NCI-H2171 (cell line): ENCODE data around the gene RHO.
A peak's percentile ranks its signal among the peaks of the same experiment; 100 is the strongest.

ENCODE experiments used
- DNase-seq: peaks from one replicate; lab custom pipeline; 2025; lab: John Stamatoyannopoulos, UW

Gene RHO

DNA sequence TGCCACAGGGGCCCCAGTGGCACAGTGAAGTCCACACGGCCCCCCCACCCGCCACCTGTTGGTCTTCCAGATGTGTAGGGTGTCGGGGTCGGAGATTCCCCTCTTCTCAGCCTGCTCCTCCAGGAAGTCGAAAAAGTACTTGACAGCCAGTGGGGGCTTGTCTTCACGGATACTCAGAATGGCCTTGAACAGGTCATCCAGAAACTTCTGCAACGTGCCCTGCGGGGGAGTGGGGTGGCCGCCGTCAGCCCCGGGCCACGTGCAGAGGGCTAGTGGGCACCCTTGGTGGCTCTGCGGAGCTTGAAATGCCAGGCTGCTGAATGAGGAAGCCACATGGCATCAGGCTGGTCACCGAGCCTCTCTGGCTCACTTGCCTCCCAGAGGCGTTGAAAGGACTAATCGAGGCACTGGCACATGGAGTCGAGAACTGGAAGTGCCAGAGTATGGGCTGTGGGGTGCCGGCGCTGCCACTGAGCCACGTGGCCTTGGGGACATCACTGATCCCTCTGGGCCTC lies 31.2 kb downstream of the RHO start:
- no peak for DNase-seq

GRCh38 chr3:129560269-129560787 lies 31.9 kb downstream of the RHO start:
- DNase-seq, result peak; percentile 18

- DNase-seq, result no peak
Measured at GRCh38 chr3:129560911-129561594, 32.6 kb downstream of the RHO start.

DNA sequence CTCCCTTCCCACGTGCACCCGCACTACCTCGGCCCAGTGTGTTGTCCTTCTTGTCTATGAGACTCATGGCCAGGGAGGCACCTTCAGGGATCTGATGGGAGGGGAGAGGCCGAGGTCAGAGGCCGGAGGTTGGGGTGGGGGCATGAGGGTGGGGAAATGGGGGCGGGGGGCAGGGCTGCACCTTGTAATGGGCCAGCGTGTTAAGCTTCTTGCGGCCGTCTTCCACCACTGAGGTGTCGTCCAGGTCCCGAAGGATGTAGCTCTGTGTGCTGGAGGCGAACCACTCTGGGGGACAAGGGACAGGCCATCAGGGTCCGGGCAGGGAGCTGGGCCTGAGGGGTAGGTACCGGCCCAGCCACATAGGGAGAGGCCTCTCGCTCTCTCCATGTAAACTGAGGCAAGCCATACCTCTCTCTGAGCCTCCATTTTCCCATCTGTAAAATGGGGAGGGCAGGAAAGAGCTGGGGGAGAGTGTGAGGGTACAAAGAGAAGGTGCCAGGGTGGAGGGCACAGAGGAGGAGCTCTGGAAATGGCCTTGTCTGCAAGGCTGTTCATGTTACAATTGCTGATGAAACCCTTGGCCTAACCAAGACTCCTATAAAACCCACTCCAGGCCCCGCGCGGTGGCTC lies 33.3 kb downstream of the RHO start:
- no peak for DNase-seq

GRCh38 chr3:129562803-129563202 lies 34.4 kb downstream of the RHO start:
- no peak for DNase-seq

DNA sequence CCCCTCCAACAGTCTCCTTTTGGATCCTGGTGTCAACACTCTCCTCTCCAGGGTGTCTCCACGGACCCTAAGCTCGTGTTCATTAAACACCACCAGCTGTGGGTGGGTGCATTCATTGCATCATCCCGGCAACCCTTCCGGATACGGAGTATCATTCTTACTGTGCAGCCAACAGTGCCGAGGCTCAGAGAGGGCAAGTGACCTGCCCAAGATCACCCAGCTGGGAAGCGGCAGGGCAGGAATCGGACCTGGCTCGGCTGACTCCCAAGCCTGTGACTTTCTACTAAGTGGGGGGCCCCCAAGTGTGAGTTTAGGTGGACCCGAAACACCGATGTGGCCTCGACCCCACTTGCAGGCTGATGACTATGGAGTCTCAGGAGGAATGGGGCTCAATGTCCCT lies 34.9 kb downstream of the RHO start:
- DNase-seq, result no peak

- no peak for DNase-seq
Measured at GRCh38 chr3:129563850-129564535, 35.6 kb downstream of the RHO start.

DNA sequence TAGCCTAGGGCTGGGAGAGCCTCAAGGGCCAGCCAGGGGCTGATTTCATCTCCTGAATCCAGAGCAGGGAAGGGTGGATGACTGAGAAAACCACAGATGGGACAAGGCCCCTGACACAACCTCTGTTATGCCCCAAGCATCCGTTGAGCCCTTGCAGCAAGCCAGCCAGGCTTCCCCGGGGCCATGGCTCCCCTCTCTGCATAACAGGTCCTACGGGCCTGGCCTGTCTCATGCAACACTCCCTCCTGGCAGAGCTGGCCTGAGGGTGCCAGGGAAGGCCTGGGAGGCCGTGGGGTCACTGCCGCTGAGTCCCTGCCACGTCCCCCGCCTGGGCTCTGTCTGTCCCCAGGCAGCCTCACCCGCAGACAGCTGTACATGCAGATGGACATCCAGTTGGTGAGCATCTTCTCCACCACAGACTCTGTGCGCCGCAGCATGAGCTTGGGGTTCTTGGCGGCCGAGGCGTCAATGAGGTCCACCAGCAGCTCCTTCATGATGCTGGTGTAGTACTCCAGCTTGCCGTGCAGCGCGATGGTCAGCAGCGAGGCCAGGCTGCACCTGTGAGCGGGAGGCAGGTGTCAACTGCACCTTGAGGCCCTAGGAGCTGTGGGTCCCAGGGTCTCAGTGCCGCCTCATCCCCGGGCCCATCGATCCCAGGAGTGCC lies 36.7 kb downstream of the RHO start:
- no peak for DNase-seq

DNA sequence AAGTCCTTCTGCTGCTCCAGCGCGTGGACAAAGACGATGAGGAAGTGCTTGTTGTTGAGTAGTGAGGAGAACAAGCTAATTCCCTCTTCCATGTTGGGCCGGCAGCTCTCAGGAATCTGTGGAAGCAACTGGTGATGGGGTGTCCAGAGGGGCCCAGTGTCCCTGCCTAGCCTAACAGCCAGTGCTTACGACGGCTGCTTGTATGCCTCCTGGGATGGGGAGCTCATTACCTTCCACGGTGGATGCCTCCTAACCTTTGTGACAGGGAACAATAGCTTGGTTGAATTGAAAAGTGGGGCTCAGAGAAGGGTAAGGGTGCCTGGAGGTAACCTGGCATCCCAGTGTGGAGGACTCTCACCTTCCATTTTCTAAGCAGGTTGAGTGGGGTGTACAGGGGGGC lies 37.5 kb downstream of the RHO start:
- DNase-seq, result no peak

GRCh38 chr3:129567176-129567705 lies 38.8 kb downstream of the RHO start:
- DNase-seq, result no peak

DNA sequence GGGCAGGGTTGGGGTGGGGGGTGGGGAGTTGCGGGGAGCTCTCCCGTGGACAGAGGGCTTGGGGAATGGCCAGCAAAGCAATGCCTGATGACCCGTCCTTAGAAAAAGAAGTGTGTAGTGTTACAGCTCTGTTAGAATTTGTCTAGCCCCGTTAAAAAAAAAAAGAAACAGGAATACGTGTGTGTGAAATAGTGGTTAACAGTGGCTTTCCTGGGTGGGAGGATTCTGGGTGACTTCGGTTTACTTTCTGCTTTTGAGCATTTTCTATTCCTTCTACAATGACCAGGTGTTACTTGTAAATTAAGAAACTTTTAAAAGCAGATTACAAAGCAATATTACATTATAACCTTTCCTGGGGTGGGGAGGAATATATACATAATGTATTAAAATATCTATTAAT lies 39.5 kb downstream of the RHO start:
- DNase-seq, result no peak

DNA sequence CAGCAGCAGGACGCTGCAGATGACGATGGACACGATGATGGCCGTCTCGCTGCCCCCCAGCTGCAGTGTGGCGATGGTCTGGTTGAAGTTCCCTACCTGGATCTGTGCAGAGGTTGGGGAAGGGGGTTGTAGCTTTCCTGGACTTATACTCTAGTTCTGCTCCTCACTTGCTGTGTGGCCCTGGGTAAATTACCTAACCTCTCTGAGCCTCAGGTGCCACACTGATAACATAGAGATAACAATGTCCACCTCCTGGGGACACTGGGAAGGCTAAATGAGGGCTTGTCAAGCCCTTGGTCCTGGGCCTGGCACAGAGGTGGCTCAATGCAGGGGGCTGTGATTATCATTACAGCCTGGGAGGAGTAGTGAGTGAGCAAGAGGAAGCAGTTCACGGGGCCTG lies 41.4 kb downstream of the RHO start:
- DNase-seq, result no peak

DNA sequence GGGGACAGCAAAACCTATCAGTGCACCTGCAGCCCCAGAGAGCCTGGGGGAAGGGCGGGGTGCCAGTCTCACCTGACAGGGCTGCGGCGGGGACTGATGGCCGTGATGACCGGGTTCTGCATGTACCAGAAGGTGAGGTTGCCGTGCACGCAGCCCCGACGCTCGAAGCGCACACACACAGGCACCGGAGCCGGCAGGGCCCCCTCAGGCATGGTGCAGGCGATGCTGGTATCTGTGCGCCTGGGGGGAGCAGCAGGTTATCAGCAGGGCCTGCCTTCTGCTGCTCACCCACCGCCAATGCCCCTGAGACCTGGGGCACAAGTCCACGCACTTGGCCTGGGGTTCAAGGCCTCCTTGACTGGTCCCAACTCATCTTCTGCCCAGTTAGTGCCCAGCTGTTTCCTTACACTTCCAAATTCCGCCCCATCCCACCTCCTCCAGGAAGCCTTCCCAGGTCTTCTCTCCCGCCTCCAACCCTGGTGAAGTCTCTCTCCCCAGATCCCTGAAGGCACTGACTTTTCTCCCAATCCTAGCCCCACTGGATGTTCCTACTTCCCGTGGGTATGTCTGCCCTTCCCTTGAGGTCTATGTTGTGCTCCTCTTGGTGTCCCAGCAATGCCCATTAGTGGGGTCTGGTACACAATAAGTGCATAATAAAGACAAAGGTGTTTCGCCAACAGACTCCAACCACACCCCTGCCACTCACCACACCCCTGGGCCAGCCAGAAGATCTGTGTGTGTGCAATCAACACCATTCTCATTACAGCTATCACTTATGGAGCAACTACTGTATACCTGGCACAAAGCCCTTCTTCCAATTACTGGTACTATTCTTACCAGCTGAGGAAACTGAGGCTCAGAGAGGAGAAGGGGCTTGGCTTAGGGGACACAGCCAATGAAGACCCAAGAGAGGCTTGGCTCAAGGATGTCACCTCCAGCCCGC lies 43.4 kb downstream of the RHO start:
- no peak for DNase-seq

DNA sequence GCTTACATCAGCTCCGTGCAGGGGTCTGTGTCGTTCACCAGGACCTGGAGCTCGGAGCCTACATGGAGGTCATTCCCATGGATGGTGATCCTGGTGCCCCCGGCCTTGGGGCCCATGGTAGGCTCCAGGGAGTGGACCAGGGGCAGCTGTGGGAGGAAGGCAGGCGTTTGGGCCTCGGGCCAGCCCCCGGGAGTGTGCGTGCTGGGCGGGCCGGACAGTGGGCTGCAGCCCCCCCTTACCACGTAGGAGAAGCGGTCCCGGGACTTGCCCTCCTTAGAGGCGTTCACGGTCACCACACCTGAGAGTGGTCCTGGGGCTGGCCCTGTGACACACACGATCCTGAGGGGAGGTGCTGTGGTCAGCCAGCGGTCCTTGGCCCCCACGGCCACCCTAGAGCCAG lies 44.2 kb downstream of the RHO start:
- DNase-seq, result no peak

DNA sequence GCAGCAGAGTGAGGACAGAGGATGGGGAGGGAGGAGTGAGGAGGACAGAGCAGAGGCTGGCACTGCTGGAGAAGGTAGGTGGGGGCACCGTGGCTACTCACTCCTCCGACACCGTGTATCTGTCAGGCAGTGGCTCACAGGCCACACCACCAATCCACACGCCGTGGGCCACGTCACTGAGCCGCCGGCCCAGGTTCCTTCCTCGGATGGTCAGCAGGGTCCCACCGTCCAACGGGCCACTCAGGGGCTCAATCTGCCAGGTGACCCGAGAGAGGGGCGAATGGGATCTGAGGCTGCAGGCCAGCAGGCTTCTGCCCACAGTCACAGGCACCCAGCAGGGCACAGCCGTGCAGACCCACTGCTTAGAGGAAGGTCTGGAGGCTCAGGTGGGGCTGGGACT lies 45.1 kb downstream of the RHO start:
- no peak for DNase-seq

GRCh38 chr3:129574206-129574605 lies 45.8 kb downstream of the RHO start:
- no peak for DNase-seq

DNA sequence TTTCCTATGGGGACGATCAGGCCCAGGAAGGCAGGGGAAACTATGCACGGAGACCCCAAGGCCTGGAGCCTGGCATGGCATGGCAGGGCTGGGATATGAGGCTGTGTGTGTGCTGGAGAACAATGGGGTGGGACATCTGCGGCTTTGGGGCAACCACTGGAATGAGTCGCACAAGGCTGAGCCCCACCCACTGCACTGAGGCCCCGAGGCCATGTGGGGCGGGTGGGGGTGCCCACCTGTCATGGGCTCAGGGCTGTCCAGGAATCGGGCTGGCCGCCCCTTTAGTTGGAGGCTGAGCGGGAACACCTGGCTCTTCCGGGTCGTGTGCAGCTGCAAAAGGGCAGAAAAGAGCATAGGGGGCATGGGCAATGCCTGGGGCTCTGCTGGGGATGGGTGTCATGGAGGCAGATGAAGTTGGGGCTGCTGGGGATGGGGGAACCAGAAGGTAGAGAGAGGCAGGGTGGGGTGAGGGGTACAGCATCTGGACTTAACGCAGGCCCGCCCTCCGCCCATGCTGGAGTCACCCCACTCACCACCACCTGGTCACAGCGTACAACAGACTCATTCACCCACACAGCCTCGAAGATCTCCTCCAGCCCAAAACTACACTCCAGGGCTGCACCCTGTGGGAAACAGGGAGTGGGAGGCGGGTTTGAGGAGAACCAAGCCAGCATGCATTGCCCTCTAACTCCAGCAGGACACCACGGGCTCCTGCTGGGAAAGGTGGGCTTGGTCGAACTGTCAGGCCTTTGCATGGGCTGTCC lies 47.0 kb downstream of the RHO start:
- no peak for DNase-seq

DNA sequence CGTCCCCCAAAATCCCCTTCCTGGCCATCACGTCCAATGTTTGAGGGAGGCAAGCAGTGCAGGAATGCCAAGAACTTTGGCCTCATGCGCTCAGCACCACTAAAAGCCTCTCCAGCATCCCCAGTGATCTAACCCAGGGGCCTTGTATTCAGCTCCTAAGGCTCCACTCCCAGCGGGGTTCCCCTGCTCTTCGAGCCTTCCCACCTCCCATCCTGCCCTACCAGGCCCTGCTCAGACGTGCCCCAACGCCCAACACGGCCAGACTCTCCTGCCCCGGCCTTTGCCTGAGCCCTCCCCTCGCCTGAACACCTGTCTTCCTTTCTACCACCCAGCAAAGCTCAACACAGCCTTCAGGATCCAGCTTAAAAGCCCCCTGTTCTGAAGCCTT lies 47.6 kb downstream of the RHO start:
- DNase-seq, result no peak

DNA sequence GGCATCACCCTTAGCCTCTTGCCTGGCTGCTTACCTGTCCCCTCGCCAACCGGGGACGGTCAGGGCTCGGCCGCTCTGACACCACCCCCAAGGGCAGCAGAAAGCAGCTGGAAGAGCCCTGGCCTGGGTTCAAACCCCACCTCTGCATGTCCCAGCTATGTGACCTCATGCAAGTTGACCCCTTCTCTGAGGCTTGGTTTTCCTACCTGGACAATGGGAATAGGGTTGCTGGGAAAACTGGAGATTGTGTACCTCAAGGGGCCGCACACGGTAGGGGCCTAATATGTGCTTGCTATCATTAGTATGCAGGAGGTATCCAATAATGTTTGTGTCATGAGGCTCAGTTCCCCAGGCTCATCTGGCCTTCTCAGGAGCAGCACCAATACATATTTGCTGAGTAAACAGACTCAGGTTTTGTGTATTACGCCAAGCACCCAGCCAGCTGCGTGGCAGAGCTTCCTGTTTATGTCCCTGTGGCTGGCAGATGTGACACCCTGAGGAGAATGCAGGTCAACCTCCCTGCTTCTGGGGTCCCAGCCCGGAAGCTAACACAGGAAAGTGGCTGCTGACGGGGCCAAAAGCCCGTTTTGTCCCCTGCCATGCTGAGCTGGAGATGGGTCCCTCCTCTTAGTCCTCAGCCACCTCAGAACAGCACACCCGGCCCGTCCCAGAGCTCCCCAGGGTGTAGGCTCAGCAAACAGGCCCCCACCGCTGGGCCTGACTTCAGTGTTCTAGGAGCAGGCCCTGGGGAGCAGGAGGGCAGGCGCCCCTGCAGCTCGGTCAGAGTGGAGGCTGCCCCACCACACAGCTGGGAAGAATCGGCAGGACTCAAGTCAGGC lies 48.3 kb downstream of the RHO start:
- DNase-seq, result peak; percentile 58
